GM19372 (cell line): ENCODE data around the gene FLOT1.
"Not testable (repeated sequence)": the region's sequence is repeated elsewhere in the genome, so short reads cannot be mapped to it uniquely, and the experiment has no call there.

Experiments used
- ATAC-seq: cut with Tn5 transposase; IDR thresholded peaks from one replicate; pipeline ENCODE4 v1.9.1; 2021; ENCODE audit warnings: mild to moderate bottlenecking, low read depth, moderate library complexity; ENCODE audit not compliant: unreplicated experiment

FLOT1 gene

GRCh38 chr6:30768634-30769087 is 26.2 kb upstream of the FLOT1 start:
- no peak for ATAC-seq

- no peak for ATAC-seq
Measured at GRCh38 chr6:30767944-30768301, 25.4 kb upstream of the FLOT1 start.

- ATAC-seq: no peak
Measured at GRCh38 chr6:30767158-30767943, 24.9 kb upstream of the FLOT1 start.

- no peak for ATAC-seq
Measured at GRCh38 chr6:30766461-30767157, 24.1 kb upstream of the FLOT1 start.

- not testable (repeated sequence) for ATAC-seq
Measured at GRCh38 chr6:30765495-30765894, 23.0 kb upstream of the FLOT1 start.

GRCh38 chr6:30764490-30765043 is 22.1 kb upstream of the FLOT1 start:
- ATAC-seq: not testable (repeated sequence)

- peak; percentile 37 for ATAC-seq
Measured at GRCh38 chr6:30763618-30764489, 21.4 kb upstream of the FLOT1 start.

- no peak for ATAC-seq
Measured at GRCh38 chr6:30763155-30763617, 20.7 kb upstream of the FLOT1 start.

GRCh38 chr6:30761791-30762429 is 19.4 kb upstream of the FLOT1 start:
- no peak for ATAC-seq

GRCh38 chr6:30760549-30760948 is 18.1 kb upstream of the FLOT1 start:
- ATAC-seq: no peak

- no peak for ATAC-seq
Measured at GRCh38 chr6:30759575-30760239, 17.2 kb upstream of the FLOT1 start.

GRCh38 chr6:30757261-30757904 is 14.9 kb upstream of the FLOT1 start:
- ATAC-seq: no peak

GRCh38 chr6:30756405-30757003 is 14.0 kb upstream of the FLOT1 start:
- ATAC-seq: not testable (repeated sequence)

GRCh38 chr6:30754631-30755030 is 12.1 kb upstream of the FLOT1 start:
- no peak for ATAC-seq

- ATAC-seq: no peak
Measured at GRCh38 chr6:30752157-30752927, 9.9 kb upstream of the FLOT1 start.

GRCh38 chr6:30750379-30750668 is 7.8 kb upstream of the FLOT1 start:
- no peak for ATAC-seq

GRCh38 chr6:30749554-30750378 is 7.3 kb upstream of the FLOT1 start:
- no peak for ATAC-seq
